ENCODE data around the gene KIAA0319L. TPM values are rescaled to one million over a fixed set of nuclear protein-coding genes. Genes with fewer than 3 reads are reported as not detected.

KIAA0319L gene
- total and polyA plus RNA-seq, 2 experiments from 2014 or later, result 27.2 to 75.1 TPM

GRCh38 chr1:35594005-35594760 lies 37.0 kb upstream of the KIAA0319L start:
- Histone ChIP-seq H3F3A (replicated peaks; ENCODE audit: low read depth) (no peaks in the 10 kb centered on the region), H3K79me2 (replicated peaks; ENCODE audit: insufficient read depth) (no peaks in the 10 kb centered on the region), H2AFZ (no peak overlapping the region), H3K4me2 (no peak overlapping the region), H3K27me3 (ENCODE audit: insufficient read depth) (no peaks in the 10 kb centered on the region), H4K20me1 (replicated peaks; ENCODE audit: insufficient read depth) (no peaks in the 10 kb centered on the region; the same call in 1 of the 2 replicates), H3K27ac (ENCODE audit: low read depth) (no peak overlapping the region), H3K4me3 (no peak overlapping the region), H3K4me1 (ENCODE audit: insufficient read depth) (no peaks in the 10 kb centered on the region), H3K9me2 (ENCODE audit: insufficient read depth) (no peaks in the 10 kb centered on the region), H3K36me3 (ENCODE audit: insufficient read depth) (no peaks in the 10 kb centered on the region)
- DNase-seq (ENCODE audit: low spot score) (no peak), ATAC-seq (no peak)
- Mint-ChIP-seq H3K9me3 (0 out of 3 replicates have a peak, but pooled peaks cover 2% of the 10 kb centered on the region), H3K27me3 (ENCODE audit: insufficient read depth, low read depth, poor library complexity) (peaks cover 3% of the 10 kb centered on the region), H3K36me3 (ENCODE audit: low read depth) (no peaks in the 10 kb centered on the region), H3K4me3 (no peak overlapping the region), H3K27ac (no peak overlapping the region), H3K4me1 (no peaks in the 10 kb centered on the region)
- TF ChIP-seq CTCF (conservative IDR thresholded peaks at IDR 0.05; ENCODE audit: low read depth in 2 of 2) (no peak), ZNF114 (CRISPR knock-in tag; IDR thresholded peaks at IDR 0.05) (no peak), NANOG (IDR thresholded peaks at IDR 0.05; ENCODE audit: borderline replicate concordance) (no peak), STAT1 (IDR thresholded peaks at IDR 0.05; ENCODE audit: unreplicated experiment) (no peak), JUNB (IDR thresholded peaks at IDR 0.05; ENCODE audit: unreplicated experiment) (no peak), ZNF462 (CRISPR knock-in tag; IDR thresholded peaks at IDR 0.05) (no peak), ZNF331 (CRISPR knock-in tag; IDR thresholded peaks at IDR 0.05; ENCODE audit: low read depth) (no peak), CREB1 (CRISPR knock-in tag; IDR thresholded peaks at IDR 0.05; ENCODE audit: low read depth) (no peak), EZH2 (IDR thresholded peaks at IDR 0.05; ENCODE audit: low read depth, unreplicated experiment) (no peak), REST (IDR thresholded peaks at IDR 0.05; ENCODE audit: unreplicated experiment) (no peak)

Measured in GM23338 (cell line).